GM12801 (cell line): ENCODE data around the gene FOXL3.

ENCODE experiments used
- CTCF ChIP-seq: IDR thresholded peaks from one replicate; pipeline ENCODE4 v1.5.1; 2011; ENCODE audit warnings: control low read depth; ENCODE audit not compliant: insufficient read length; ENCODE audit errors: extremely low read depth

The FOXL3 gene

GRCh38 chr7:289756-290553 is at the start of gene FOXL3:
TSS of gene FOXL3 (plus strand) at chr7:290170. CDS start at chr7:290170, 0 bp downstream.
- no peak for TF ChIP-seq CTCF

- TF ChIP-seq CTCF, result no peak
Observed at GRCh38 chr7:240887-241421, 49.0 kb upstream of the FOXL3 start.

GRCh38 chr7:241513-241912 is 48.5 kb upstream of the FOXL3 start:
- no peak for TF ChIP-seq CTCF

- TF ChIP-seq CTCF, result no peak
Observed at GRCh38 chr7:244974-245373, 45.0 kb upstream of the FOXL3 start.

GRCh38 chr7:245574-246295 is 44.2 kb upstream of the FOXL3 start:
- TF ChIP-seq CTCF, result no peak

GRCh38 chr7:246451-246850 is 43.5 kb upstream of the FOXL3 start:
- no peak for TF ChIP-seq CTCF

GRCh38 chr7:247181-247580 is 42.8 kb upstream of the FOXL3 start:
- no peak for TF ChIP-seq CTCF
